GM19099 (cell line): ENCODE results near the gene ZCCHC24.

Experiments used
- POLR2A ChIP-seq: IDR thresholded peaks from 3 replicates; pipeline ENCODE4 v1.6.1; 2011; ENCODE audit warnings: low read depth; ENCODE audit not compliant: insufficient read length; ENCODE audit errors: extremely low read depth

The ZCCHC24 gene

DNA sequence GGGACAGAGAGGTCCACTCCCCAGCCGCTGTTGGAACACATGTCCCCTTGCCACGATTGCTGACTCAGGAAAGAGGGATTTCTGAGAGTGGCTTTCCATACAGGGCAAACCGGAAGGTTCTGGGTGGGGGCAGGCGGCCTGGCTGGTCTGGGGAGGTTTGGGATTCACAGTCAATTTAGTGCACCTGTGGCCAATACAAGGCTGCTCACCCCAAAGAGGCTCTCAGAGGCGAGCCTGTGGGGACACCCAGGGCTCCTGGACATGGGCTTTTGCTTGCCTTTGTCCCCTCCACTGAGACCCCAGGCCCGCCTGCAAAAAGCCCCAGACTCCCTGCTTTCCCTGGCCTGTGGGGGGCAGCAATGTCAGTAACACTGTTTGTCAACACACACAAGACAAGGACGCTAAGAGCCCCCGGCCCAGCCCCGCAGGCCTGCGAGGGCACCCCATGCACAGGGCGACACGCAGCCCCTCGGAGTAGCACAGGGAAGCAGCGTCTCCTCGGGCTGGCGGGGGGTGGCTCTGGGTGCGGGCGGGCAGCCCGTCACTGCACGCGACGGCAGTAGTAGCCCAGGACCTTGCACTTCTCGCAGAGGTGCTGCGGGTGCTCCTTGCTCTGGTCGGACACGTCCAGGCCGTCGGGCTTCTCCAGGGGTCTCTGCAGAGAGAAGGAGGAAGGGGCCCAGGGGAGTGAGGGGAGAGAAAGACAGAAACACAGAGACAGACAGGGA is 59.5 kb downstream of the ZCCHC24 start:
- TF ChIP-seq POLR2A = no peak

DNA sequence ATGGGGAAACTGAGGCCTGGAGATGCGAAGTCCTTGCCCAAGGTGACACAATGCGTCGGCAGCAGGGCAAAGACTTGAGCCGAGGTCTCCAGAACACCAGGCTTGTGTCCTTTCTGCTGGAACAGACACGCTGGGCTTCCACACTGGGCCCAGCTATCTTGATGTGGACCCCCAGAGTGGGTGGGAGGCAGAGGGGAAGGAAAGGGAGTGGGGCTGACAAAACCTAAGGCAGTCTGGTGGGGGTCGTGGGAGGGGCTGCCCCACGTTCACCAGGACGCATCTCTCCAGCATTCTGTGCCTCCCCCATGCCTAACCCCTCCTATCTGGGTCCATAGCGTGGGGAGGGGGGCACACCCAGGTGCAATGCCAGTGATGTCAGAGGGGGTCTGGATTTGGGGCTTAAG is 60.0 kb downstream of the ZCCHC24 start:
- TF ChIP-seq POLR2A = no peak

DNA sequence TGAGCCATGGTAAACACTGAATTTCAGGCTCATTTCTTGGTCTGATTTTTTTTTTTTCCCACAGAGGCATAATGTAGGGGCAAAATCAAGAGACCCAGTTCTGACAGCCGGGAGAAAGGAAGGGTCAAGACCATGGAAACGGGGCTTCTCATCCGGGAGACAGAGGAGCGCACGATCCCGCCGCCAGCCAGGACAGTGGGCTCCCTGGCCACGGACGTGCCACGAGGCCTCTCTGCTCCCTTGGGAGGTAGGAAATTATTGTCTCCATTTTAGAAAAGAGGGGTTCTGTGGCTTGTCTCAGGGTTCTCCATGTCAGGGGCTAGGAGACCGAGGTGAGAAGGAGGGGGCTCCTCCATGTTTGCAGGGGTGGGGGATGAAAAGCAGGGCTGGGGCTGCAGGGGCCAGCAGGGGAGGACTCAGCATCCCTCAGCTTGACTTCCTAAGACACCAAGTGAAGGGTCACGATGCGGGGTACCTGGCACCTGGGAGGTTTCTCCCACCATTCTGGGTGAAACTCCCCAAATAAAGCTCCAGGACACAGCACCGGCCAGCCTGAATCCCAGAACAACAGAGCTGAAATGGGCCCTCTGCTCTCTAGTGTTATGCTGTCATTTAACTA is 60.5 kb downstream of the ZCCHC24 start:
- no peak for TF ChIP-seq POLR2A

DNA sequence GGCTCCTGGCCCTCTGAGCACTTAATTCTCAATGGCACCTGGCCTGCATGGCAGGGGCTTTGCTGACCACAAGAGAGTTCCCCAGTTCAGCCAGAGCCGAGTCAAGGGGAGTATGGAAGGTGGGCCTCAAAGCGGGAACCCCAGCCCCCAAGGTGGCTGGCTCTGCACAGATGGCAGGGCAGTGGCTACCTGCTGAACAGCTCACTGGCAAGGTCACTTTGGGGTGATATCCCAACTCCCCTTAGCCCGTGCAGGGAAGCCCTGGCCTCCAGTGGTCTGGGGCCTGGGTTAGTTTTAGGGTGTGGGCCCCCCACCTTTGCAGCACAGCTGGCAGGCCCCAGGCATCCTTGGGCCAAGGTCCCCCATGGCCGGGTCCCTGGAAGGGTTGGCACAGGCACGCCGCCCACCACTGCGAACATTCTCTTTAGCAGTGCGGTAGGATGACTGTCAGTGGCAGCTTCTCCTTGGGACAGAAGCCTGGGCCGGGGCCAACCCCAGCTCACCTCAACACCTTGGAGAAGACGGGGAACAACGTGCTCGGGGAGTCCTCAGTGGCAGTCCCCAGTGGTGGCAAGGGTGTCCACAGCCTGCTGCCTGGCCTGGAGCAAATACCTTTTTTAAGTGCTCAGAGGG is 61.3 kb downstream of the ZCCHC24 start:
- TF ChIP-seq POLR2A = no peak

DNA sequence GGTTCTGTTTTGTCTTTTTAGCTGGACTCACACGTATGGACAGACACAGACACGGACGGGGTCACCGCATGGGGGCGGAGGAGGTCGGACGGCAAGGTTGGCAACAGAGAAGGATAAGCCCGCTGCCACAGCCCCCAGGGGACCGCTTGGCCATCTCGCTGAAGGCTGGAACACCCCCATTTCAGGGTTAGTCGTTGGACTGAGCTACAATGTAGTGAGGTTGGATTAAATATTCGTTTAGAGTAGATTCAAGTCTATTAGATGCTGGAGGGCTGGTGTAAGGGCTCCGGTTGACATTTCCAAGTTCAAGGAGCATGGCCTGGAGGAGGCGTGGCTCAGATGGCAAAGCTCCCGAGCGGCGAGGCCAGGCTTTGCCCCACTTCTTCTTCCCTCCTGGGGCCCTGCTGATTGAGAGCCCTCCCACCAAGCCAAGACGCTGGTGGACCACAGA is 62.9 kb downstream of the ZCCHC24 start:
- no peak for TF ChIP-seq POLR2A

DNA sequence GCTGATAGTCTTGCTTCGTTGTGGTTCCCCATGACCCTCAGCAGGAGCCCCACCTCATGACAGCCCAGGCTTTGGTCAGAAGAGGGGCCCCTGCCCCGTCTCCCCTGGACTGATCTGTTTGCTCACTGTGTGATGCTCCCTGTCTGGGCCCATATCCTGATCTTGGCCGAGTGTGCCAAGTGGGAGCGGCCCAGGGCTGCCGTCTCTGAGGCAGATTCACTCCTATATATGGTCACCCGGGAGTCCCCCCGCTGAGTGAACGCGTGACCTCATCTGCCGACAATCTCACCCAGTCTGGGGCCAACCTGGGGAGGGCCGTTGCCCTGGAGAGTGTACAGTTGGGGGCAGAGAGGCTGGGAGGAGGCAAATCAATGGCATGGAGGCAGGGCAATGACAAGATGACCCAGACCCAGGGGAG is 63.6 kb downstream of the ZCCHC24 start:
- no peak for TF ChIP-seq POLR2A

DNA sequence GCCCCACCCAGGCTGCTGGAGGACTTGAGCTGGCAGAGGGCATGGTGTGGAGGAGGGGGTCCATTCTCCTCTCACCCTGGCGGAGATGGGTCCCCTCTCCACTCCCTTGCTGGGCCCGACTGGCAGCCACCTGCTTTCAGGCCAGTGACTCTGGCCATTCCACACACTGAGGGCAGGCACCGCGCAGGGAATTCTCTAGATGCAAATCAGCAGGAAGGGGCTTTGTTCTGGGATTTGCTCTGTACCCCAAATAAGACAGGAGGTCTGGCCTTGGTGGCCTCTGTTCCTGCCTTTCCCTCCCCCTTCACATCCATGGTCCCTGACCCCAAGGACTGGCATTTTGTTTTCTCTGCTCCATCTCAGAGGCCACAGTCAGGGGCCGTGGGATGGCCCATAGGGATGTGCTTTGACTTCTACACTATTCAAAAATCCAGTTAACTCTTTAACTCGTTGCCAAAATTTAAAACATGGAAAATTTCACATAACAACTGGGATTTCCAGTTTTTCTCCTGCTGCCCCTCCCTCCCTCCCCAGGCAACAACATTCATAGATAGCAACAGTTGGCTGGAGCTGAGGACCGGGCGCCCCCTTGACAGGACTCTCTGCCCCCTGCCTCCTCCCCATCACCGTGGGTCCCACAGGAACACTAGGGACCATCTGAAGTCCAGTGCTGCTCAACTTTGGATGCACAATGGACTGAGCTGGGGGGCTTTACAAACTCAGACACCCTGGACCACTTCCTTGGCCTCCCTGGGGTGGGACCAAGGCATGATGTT is 64.3 kb downstream of the ZCCHC24 start:
- no peak for TF ChIP-seq POLR2A

DNA sequence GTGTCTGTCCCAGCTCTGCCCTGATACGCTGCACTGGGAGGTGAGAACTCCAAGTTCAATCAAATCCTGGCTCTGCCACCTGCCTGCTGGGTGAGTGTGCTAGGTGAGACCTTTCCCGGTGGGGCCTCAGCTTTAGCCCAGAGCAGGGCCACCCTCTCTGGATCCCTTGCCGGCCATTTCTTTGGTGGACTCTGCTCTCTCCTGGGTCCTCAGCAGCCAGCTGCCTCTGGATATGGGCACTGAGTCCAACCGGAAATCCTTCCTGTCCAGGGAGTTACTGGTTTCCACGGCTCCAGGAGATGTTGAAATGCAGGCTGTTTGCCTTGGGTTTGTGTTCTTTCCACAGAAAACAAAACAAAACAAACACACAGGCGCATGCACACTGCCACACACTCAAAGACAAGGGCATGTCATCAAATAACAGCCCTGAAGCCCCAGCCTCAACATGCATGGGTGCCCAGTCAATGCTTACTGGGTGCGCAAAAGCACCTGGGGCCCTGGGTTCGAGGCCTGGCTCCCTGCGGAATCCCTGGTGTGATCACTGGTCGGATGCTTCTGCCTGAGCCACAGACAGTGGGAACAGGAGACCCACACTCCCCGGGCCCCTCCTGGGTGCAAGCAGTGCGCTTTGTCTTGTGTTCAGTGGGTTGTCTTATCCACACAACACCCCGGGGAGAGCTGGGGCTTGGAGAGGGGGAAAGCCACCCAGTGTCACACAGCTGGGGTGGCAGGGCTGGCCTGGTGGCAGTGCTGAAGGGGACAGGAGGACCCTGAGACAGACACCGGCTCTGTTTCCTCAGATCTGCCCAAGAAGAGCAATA is 65.1 kb downstream of the ZCCHC24 start:
- TF ChIP-seq POLR2A = no peak

DNA sequence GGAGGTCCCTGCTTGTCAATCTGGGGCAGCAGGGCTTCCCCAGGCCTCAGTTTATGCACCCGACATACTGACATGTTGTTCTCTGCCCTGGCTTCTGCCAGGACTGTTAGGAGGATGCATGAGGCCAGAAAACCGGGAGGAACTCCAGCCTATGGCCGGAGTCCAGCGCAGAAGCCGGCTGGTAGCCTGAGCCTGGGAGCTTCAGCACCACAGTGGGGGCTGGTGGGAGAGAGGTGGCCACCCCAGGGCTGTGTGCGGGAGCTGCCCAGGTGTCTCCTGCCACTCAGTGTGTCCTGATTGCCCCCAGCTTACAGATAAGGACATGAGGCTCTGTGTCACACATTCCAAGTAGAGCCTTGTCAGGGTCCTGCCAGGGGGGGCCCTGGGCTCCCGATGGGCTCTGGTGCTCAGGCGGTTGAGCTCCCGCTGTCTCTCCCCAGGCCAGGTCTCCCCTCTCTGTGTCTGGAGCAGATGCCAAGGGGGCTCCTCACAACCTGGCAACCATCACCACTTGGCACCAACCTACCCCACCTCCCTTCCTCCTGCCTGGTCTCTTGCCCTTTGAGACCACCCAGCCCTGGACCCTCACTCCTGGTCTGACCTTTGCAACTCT is 65.8 kb downstream of the ZCCHC24 start:
- no peak for TF ChIP-seq POLR2A

DNA sequence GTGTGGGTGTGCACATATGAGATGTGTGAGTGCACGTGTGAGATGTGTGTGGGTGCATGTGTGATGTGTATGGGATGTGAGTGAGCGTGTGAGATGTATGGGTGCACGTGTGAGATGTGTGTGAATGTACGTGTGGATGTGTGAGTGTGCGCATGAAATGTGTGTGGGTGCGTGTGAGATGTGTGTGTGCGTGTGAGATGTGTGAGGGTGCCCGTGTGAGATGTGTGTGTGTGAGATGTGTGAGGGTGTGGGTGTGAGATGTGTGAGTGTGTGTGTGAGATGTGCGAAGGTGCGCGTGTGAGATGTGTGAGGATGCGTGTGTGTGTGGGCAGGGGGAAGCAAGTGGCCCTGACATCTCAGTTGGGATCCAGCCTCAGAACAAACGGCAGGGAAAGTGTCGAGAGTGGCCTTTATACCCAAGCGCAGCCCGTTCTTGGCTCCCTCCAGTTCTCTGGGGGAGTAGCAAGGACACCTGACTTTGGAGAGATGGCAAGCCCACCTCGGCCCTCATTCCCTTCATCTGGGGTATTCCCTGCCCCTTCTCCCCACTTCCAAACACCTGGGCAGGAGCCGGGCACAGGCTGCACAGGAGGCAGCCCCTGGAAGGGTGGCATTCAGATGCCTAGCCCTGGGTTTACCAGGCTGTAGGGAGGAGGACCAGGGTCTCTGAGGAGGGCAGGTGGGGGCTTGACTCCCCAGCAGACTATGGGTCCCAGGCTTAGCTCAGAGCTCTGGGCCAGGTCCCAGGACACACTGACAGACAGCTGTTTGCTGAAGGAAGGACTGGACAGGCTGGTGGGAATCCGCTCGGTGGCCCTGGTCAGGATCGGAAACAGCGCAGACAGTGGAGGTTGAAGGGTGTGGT is 66.5 kb downstream of the ZCCHC24 start:
- no peak for TF ChIP-seq POLR2A

DNA sequence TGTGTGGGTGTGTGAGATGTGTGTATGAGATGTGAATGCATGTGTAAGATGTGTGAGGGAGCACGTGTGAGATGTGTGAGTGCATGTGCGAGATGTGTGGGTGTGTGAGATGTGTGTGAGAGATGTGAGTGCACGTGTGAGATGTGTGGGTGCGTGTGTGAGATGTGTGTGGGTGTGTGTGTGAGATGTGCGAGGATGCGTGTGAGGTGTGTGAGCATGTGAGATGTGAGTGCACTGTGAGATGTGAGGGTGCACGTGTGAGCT is 67.1 kb downstream of the ZCCHC24 start:
- no peak for TF ChIP-seq POLR2A

DNA sequence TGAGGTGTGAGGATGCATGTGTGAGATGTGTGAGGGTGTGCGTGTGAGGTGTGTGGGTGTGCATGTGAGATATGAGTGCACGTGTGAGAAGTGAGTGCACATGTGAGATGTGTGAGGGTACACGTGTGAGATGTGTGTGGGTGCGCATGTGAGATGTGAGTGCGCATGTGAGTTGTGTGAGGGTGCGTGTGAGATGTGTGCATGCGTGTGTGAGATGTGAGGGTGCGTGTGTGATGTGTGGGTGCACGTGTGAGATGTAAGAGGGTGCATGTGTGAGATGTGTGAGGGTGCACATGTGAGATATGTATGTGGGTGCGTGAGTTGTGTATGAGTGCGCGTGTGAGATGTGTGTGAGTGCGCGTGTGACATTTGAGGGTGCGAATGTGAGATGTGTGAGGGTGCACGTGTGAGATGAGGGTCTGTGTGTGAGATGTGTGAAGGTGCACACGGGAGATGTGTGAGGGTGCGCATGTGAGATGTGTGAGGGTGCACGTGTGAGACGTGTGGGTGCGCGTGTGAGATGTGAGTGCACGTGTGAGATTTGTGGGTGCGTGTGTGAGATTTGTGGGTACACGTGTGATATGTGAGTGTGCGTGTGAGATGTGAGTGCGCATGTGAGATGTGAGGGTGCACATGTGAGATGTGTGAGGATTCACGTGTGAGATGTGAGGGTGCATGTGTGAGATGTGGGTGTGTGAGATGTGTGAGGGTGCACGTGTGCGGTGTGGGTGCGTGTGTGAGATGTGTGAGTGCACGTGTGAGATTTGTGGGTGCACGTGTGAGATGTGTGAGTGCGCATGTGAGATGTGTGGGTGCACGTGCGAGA is 67.7 kb downstream of the ZCCHC24 start:
- TF ChIP-seq POLR2A = no peak
